ENCODE results near the gene CELA2B.
"Not testable (repeated sequence)": the region's sequence is repeated elsewhere in the genome, so short reads cannot be mapped to it uniquely, and the experiment has no call there.

Gene CELA2B

GRCh38 chr1:15475752-15476314, at the start of gene CELA2B:
TSS of gene CELA2B (plus strand) at chr1:15476104. CDS start at chr1:15476126, 22 bp downstream.
- DNase-seq: no peak

DNA sequence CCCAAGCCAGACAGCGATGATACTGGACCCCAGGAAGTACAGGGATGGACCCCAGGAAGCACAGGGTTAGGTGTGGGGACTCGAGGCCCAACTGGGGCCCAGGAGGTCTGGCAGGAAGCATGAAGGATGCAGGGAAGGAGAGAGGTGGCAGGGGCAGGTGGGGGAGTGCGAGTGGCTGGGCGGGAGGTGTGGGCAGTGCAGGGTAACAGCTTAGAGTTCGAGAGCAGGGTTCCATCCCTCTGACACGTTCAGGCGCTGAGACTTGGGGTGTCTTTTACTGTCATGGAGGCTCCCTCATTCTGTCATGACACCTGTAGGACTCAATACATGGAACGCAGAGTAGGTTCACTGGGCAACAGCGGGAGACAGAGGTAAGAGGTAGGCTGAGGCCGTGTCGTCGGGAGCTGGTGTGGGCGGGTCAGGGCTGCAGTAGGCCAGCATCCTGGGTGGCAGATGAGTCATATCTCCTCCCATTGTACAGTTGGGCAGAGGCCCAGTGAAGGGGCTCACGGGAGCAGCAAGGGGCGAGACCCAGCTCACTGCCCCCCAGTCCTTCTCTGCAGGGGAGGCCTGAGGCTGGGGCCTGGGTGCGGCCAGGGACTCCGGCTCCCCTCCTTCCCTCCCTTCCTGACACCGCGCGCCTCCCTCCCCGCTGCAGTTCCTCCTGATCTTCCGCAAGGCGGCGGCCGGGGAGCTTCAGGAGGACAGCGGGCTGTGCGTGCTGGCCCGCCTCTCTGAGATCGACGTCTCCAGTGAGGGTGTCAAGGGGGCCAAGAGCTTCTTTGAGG, 49.2 kb upstream of the CELA2B start:
- DNase-seq: no peak

DNA sequence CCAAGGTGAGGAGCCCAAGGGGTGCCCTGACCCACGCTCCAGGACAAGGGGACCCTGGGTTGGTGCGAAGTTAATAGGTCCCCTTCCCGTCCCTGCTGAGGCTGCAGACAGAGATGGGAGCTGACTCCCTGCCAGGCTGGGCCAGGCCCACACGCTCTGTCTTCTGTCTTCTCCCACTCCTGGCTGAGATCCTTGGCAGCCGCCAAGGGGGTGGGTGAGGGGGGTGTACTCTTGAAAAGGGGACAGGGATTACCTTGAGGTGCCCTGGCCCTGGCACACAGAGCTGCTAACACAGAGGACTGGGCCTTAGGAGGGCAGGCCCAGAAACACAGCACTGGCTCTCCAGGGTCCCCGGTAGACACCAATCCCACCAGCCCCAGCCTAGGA, 48.6 kb upstream of the CELA2B start:
- no peak for DNase-seq

DNA sequence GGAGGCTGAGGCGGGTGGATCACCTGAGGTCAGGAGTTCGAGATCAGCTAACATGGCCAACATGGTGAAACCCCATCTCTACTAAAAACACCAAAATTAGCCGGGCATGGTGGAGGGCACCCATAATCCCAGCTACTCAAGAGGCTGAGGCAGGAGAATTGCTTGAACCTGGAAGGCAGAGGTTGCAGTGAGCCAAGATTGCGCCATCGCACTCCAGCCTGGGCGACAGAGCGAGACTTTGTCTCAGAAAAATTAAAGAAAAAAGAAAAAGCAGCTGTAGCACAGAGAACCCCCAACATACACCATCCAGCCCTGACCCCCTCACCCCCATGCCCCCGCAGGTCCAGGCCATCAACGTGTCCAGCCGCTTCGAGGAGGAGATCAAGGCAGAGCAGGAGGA, 47.7 kb upstream of the CELA2B start:
- DNase-seq: not testable (repeated sequence)

DNA sequence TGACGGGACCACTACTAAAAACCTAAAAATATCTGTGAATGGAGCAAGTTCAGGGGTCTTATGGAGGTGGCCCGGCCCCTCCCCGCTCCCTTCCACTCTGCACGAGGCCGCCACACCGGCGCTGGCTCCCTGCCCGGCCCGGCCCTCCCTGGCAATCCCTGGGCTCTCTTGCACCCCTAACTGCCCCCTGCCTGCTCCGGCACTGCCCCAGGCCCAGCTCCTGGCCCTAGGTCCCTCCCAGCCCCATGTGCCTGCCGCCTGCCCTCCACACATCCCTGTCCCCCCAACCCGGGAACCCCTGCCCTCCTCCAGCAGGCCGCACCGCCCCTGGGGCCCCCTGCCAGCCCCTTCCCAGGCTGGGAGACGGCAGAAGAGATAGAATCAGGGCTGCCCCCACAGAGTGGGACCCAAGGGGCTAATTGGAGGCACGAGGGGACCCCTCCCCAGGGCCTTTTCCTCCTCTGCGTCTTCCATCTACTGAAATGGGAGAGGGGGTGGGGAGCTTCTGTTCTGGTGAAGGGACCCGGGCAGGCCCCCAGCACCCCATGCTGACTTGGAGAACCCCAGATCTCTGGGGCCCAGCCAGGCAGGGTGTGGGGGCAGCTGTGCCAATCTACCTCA, 47.0 kb upstream of the CELA2B start:
- no peak for DNase-seq

- DNase-seq: no peak
These were observed 46.2 kb upstream of the CELA2B start for GRCh38 chr1:15429701-15430149.

DNA sequence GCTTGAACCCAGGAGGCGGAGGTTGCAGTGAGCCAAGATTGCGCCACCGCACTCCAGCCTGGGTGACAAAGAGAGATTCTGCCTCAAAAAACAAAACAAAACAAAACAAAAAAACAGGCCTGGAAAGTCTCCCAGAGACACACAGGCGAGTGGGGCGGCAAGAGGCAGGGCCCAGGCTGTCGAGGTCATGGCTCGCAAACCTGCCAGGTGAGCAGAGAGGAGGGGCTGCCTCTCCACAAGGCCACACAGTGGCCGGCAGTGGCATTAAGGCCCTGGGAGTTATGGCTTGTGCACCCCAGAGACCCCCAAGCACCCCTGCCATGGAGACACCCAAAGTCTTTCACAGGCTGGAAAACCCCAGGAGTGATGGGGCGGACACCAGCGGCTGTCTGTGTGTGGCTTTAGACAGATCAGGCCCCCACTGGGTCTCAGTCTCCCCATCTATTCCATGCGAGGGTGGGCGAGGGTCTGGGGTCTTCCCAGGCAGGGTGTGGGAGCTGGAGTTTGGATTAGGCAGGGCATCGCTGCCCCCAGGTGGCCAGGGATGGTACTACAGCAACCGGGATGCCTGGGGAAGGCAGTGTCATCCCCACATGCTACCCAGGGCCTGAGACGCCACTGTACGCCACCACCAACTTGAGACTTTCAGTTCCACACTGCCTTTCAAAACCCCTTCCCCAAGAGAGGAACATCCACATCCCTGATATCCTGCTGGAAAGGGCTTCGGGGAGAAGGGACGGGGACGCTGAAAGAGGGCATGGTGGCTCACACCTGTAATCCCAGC, 44.9 kb upstream of the CELA2B start:
- no peak for DNase-seq

DNA sequence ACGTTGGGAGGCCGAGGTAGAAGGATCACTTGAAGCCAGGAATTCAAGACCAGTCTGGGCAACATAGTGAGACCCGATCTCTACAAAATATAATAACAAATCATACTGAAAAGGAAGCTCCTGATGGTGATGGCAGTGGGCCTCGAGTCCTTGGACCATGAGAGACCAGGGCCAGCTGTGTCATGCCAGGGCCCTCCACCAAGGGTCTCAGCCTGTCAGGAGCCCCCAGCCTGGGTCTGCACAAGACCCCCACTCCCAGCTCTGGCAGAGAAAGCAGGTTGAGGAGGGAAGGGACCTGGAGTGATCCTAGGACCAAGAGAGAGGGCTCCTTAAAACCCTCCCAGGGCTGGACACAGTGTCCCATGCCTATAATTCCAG, 44.3 kb upstream of the CELA2B start:
- no peak for DNase-seq

- DNase-seq: no peak
These were observed 43.6 kb upstream of the CELA2B start for GRCh38 chr1:15432324-15432723.

- DNase-seq: no peak
These were observed 42.4 kb upstream of the CELA2B start for GRCh38 chr1:15433471-15433870.

- DNase-seq: not testable (repeated sequence)
These were observed 41.2 kb upstream of the CELA2B start for GRCh38 chr1:15434739-15435138.

GRCh38 chr1:15435239-15436077, 40.4 kb upstream of the CELA2B start:
- no peak for DNase-seq

DNA sequence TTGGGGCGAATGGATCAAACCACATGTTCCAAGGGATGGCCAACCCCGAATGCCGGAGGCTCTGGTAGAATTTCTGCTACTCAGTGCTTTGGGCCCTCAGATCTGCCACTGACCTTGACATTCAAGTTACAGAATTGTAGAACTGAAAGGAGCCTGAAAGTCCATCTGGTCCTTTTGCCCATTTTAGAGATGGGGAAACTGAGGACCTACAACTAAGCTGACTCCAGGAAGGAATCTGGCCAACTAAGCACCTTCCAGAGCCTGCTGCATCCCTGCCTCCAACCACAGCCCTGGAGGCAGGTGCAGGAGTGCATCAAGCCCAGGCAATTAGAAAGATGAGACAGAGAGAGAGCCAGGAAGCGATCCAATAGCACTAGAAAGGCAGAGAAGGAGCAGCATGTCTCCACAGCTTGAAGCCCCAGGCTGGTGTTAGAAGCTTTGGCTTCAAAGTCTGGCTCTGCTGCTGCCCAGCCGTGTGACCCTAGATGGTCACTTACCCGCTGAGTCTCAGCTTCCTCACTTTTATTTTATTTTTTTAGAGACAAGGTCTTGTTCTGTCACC, 38.9 kb upstream of the CELA2B start:
- DNase-seq: no peak

DNA sequence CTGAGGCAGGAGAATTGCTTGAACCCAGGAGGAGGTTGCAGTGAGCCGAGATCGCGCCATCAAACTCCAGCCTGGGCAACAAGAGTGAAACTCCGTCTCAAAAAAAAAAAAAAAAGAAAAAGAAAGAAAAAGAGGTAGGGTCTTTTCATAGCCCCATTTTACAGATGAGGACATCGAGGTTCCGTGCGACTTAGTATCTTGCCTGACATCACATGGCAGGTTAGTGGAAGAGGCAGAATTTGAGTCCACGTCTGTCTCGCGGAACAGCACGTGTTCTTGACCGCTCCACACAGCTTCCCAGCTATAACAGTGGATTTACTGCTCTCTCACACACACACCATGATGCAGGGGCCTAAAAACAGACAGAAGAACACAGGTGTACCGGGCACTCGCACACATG, 36.6 kb upstream of the CELA2B start:
- no peak for DNase-seq

DNA sequence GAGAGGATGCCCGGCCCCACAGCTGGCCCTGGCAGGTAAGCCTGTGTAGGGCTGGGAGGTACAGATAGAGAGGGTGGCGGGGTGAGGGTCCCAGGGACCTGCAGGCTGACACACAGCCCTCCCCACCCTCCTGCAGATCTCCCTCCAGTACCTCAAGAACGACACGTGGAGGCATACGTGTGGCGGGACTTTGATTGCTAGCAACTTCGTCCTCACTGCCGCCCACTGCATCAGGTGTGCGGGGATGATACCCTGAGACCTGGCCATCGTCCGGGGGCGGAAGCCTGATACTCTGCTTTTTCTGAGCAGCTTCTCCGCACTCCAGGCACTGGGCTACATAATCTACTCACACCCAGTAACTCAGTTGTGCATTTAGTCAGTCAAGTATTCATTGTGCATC, 35.5 kb upstream of the CELA2B start:
- no peak for DNase-seq

- DNase-seq: no peak
These were observed 34.7 kb upstream of the CELA2B start for GRCh38 chr1:15441247-15441646.

GRCh38 chr1:15442119-15442518, 33.8 kb upstream of the CELA2B start:
- DNase-seq: no peak

DNA sequence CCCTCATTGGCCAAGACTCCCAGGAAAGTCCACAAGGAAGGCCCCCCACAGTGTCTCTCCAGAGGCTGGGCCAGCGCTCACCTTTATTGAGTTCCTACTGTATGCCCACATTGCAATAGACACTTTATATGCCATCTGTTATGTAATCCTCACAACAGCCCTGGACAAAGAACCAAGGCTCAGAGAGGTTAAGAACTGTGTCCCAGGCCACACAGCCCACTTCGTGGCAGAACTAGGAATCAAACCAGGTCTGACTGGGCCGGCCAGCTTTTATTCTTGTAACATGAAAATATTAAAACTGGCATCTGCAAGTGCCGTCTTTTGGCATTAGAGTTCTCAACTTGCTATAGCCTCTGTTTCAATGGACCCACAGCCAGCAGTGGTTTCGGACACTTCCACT, 33.1 kb upstream of the CELA2B start:
- no peak for DNase-seq

DNA sequence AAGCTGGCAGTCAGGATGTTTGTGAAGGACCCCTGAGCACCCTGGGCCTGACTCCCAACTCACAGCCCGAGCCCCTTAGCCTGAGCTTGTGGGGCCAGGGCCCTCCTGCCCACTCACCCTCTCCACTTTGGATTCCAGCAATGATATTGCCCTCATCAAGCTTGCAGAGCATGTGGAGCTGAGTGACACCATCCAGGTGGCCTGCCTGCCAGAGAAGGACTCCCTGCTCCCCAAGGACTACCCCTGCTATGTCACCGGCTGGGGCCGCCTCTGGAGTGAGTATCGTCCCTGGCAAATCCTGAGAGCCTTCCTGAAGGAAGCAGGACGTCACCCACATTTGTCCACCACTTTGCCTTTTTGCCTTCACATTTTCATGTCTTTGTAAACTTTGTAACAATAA, 32.6 kb upstream of the CELA2B start:
- DNase-seq: no peak

DNA sequence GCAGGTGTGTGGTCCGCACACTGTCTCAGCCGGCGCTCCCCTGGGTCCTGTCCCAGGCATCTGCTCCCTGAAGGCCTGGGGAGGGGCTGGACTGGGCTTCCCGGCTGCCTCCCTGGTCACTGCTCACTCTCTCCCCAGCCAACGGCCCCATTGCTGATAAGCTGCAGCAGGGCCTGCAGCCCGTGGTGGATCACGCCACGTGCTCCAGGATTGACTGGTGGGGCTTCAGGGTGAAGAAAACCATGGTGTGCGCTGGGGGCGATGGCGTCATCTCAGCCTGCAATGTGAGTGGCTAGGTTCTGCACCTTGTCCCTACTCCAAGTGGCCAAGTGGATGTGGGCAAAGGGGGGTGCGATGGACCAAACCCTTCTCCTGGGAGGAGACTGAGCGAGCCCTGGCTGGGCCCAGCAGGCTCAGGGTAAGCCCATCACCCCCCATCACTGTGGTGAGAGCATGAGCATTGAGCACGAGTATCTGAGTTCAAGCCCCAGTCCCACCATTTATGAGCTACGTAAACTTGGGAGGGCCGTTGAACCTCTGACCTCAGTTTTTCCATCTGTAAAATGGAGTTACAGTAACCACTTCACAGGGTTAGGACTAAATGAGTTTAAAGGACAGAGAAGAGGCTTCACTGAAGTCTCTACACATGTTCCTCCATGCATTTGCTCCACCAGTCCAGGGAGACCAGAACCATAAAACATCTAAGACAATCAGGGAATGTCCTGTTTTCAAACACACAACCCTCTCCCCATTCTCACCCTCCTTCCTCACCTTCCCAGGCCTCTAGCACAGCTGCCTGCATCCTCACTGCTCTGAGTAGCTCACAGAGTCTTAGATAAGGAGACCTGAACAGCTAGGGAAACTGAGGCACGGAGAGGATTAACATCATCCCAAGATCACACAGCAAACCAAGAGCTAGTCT, 31.2 kb upstream of the CELA2B start:
- no peak for DNase-seq

Measured in NCI-H187 (cell line).